Uterus (tissue), 2 donors: ENCODE results near the gene OR10D3.

Experiments used
- POLR2A ChIP-seq, 2 donors: fragments of 450-650 bp; IDR thresholded peaks; one replicate each; pipeline ENCODE4 v1.6.1; 2016; ENCODE audit warnings: antibody characterized with exemption in 2 of 2, mild to moderate bottlenecking in 1 of 2, moderate library complexity in 1 of 2
- TF ChIP-seq, protein P1 (sequence below), 4 experiments: fragments of 200-600 bp in 2 of 4; fragments of 450-650 bp in 2 of 4; sonication (generic) in 2 of 4; IDR thresholded peaks; one replicate each; pipeline ENCODE4 v1.5.1; 2016 to 2019; ENCODE audit warnings: antibody characterized with exemption in 4 of 4, mild to moderate bottlenecking in 2 of 4, moderate library complexity in 1 of 4

DNA sequence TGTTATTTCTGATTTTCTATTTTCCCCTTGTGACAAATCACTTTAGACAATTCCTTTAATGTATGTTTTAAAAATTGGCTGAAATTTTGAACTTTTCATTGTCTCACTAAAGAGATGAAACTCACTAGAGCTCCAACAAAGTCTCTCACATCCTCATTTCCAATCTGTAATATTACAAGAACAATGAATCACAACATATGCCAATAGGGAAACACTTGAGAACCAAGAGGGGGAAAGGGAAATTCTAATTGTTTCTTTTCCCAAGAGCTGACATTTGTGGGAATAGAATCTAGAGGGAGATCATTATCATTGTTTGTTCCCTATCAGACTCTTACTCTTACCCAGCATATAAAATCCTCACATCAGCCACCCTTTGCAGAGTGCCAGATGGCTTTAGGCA lies 28.2 kb downstream of the OR10D3 start:
- TF ChIP-seq, protein P1, sequence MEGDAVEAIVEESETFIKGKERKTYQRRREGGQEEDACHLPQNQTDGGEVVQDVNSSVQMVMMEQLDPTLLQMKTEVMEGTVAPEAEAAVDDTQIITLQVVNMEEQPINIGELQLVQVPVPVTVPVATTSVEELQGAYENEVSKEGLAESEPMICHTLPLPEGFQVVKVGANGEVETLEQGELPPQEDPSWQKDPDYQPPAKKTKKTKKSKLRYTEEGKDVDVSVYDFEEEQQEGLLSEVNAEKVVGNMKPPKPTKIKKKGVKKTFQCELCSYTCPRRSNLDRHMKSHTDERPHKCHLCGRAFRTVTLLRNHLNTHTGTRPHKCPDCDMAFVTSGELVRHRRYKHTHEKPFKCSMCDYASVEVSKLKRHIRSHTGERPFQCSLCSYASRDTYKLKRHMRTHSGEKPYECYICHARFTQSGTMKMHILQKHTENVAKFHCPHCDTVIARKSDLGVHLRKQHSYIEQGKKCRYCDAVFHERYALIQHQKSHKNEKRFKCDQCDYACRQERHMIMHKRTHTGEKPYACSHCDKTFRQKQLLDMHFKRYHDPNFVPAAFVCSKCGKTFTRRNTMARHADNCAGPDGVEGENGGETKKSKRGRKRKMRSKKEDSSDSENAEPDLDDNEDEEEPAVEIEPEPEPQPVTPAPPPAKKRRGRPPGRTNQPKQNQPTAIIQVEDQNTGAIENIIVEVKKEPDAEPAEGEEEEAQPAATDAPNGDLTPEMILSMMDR (IDR thresholded peaks at IDR 0.05), result no peak
- no peak for TF ChIP-seq POLR2A (IDR thresholded peaks at IDR 0.05)
